ENCODE data around the gene PIGU.
"Not testable (repeated sequence)": the region's sequence is repeated elsewhere in the genome, so short reads cannot be mapped to it uniquely, and the experiment has no call there.

DNA sequence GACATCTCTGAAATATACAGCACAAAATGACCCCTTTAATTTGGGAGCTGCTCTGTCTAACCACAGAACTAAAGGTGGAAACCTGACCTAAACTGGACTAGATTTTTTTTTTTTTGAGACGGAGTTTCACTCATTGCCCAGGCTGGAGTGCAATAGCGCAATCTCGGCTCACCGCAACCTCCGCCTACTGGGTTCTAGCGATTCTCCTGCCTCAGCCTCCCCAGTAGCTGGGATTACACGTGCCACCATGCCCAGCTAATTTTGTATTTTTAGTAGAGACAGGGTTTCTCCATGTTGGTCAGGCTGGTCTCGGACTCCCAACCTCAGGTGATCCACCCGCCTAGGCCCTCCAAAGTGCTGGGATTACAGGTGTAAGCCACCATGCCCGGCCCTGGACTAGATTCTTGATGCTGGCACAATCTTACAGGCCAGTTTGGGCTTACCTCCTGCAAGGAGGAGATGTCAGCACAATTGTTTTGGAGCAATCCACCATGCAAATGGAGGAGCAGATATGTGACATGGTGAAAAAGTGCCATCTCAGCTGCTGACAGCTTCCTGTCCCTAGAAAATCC, 37.1 kb upstream of the PIGU start:
- TF ChIP-seq, protein P1, sequence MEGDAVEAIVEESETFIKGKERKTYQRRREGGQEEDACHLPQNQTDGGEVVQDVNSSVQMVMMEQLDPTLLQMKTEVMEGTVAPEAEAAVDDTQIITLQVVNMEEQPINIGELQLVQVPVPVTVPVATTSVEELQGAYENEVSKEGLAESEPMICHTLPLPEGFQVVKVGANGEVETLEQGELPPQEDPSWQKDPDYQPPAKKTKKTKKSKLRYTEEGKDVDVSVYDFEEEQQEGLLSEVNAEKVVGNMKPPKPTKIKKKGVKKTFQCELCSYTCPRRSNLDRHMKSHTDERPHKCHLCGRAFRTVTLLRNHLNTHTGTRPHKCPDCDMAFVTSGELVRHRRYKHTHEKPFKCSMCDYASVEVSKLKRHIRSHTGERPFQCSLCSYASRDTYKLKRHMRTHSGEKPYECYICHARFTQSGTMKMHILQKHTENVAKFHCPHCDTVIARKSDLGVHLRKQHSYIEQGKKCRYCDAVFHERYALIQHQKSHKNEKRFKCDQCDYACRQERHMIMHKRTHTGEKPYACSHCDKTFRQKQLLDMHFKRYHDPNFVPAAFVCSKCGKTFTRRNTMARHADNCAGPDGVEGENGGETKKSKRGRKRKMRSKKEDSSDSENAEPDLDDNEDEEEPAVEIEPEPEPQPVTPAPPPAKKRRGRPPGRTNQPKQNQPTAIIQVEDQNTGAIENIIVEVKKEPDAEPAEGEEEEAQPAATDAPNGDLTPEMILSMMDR (IDR thresholded peaks at IDR 0.05; ENCODE audit: insufficient read depth, low read length) = not testable (repeated sequence)
- TF ChIP-seq, protein P2, sequence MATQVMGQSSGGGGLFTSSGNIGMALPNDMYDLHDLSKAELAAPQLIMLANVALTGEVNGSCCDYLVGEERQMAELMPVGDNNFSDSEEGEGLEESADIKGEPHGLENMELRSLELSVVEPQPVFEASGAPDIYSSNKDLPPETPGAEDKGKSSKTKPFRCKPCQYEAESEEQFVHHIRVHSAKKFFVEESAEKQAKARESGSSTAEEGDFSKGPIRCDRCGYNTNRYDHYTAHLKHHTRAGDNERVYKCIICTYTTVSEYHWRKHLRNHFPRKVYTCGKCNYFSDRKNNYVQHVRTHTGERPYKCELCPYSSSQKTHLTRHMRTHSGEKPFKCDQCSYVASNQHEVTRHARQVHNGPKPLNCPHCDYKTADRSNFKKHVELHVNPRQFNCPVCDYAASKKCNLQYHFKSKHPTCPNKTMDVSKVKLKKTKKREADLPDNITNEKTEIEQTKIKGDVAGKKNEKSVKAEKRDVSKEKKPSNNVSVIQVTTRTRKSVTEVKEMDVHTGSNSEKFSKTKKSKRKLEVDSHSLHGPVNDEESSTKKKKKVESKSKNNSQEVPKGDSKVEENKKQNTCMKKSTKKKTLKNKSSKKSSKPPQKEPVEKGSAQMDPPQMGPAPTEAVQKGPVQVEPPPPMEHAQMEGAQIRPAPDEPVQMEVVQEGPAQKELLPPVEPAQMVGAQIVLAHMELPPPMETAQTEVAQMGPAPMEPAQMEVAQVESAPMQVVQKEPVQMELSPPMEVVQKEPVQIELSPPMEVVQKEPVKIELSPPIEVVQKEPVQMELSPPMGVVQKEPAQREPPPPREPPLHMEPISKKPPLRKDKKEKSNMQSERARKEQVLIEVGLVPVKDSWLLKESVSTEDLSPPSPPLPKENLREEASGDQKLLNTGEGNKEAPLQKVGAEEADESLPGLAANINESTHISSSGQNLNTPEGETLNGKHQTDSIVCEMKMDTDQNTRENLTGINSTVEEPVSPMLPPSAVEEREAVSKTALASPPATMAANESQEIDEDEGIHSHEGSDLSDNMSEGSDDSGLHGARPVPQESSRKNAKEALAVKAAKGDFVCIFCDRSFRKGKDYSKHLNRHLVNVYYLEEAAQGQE (IDR thresholded peaks at IDR 0.05; ENCODE audit: insufficient replicate concordance, low read depth) = not testable (repeated sequence)
- not testable (repeated sequence) for TF ChIP-seq POLR2AphosphoS5, GABPA (IDR thresholded peaks at IDR 0.05; ENCODE audit: low read depth)

All from HL-60 (cell line).